GM18873 (cell line): ENCODE data around the gene TEAD2.

Experiments used
- ATAC-seq: cut with Tn5 transposase; IDR thresholded peaks from one replicate; pipeline ENCODE4 v1.9.1; 2021; ENCODE audit warnings: mild to moderate bottlenecking, moderate library complexity, moderate number of reproducible peaks; ENCODE audit not compliant: unreplicated experiment, low FRiP score

Gene TEAD2

DNA sequence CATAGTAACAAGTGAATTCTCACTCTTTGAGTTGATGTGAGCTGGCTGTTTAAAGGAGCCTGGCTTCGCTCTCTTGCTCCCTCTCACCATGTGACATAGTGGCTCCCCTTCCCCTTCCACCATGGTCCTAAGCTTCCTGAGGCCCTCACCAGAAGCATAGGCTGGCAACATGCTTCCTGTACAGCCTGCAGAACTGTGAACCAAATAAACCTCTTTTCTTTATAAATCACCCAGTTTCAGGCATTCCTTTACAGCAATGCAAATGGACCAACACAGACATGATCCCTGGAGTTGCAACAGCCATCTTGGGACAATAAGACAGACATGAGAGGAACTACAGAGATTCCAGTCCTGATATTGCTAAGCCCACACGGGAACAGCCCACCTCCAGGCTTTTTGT is 12.6 kb downstream of the TEAD2 start:
- no peak for ATAC-seq

DNA sequence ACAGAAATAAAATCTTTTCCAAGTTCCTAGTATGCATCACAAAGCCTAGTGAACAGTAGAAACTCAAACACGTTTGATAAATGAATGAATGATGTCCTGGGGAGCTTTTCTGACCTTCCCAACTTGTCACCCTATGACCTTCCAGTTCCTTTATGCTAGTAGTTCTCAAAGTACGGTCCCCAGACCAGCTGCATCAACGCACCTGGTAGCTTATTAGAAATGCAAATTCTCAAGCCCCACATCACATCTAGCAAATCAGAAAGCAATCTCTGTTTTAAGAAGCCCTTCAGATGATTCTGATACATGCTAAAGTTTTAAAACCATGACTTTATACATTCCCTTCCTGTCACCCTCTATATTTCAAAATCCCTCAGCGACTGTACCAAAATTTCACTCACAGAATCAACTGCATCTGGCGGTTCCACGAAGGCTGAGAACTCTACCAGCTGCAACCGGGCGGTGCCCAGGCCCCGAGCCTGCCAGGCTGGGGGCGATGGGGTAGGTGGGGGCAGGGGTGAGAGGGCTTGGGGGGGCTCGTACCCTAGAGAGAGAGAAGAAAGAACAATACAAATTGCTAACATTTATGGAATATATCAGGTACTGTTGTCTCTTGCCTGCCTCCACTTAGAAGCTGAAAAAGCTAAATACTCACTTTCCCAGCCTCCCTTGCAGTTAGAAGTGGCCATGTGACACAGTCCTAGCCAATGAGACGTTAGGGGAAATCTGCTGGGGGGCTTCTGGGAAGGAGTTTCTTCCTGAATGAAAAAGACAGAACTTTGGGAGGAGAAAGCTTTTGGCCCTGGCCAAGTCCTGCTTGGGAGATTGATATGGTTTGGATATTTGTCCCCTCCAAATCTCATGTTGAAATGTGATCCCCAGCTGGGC is 13.7 kb downstream of the TEAD2 start:
- no peak for ATAC-seq

DNA sequence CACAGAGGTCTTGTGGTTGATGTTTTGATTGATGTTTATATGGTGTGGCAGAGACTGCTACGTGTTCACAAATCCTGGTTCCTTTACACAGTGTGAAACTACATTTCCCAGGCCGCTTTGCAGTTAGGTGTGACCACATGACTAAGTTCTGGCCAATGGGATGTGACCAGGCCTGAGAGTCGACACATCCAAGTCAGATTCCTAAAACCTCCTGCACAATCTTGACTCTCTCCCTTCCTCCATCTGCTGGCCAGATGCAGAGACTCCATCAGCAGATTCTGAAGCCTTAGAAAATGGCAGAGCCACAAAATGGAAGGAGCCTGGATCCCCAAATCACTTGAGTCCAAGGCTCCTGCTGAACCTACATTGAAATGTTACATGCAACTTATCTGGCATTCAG is 14.4 kb downstream of the TEAD2 start:
- no peak for ATAC-seq

DNA sequence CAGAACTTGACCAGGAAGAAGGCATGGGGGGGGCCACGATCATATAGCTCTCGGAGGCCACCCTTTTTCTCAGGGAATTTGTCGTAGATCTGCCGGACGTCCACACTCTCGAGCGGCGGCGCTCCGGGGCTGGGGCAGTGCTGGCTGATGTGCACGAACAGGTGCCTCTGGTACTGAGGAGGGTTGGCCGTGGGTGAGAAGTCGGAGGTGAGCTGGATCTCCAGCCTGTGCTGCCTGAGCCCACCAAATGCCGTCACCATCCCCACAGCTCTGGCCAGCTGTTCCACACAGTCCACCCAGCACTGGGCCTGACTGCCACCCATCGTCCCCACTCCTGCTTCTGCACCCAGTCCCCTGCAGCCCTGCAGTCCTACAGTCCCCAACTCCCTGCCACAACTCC is 15.0 kb downstream of the TEAD2 start:
- no peak for ATAC-seq

DNA sequence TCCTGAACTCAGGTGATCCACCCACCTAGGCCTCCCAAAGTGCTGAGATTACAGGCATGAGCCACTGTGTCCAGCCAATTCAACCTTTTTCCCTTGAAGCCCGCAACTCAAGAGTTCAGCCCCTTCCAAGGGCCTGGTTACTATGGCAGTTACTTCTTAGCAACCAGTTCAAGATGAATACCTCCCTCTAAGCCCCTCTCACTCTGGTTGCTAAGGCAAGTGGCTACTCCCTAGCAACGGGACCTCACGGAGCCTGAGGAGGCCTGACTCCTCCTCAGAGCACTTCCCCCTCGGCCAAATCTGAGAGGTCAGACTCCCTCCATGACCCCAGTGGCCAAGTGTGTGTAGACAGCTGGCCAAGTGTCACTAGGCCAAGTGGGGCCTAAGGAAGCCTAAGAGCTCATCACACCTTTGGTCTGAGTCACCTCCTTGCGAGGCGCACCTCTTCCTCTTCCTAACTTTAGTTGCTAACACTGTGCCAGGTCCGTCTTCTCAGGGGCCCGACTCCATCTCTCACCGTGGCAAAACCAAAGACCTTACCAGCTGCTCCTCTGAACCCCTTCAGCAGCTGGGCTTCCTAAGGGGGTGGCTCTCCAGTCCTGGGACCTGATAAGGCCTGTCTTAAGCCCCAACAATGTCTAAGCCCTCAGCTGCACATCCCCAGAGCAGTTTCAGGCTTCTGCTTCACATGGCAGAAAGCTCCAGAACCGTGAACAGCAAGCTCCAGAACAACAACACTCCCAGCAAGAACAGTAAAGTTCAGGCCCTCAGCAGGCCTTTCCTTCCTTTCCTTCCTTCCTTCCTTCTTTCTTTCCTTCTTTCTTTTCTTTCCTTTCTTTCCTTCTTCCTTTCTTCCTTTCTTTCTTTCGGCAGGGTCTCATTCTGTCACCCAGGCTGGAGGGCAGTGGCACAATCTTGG is 17.5 kb downstream of the TEAD2 start:
- no peak for ATAC-seq

DNA sequence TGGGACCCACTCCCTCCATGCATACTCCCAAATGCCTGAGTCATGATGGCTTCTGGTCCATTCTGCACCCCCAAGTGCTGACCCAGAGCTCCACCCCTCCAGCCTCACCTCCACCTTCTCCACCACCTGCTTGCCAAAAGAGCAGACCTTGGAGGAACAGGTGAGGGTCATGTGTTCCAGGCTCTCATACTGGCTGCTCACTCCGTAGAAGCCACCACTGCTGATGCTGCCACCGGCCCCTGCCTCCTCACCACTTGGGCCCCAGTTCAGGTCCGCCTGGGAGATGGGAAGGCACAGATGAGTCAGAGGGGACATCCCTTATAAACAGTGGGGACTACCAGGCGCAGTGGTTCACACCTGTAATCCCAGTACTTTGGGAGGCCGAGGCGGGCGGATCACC is 19.1 kb downstream of the TEAD2 start:
- no peak for ATAC-seq

DNA sequence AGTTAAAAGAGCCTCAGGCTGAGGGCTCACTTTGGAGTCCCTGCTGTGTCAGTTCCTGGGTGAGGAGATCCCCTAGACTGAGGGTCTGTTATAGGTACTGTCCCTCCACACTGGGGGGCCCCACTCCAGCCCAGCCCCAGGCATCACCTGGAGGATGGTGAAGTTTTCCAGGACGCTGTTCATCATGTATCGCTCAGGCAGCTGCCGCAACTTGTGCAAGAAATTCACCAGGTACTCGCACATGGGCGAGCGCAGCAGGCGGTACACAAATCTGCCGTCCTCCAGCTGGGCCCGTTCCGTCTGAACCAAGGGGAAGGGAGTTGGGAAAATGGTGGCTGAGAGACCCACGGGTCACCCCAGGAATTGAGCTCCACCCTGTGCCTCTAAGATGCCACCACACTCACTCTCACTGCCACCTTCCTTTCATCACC is 19.9 kb downstream of the TEAD2 start:
- no peak for ATAC-seq

DNA sequence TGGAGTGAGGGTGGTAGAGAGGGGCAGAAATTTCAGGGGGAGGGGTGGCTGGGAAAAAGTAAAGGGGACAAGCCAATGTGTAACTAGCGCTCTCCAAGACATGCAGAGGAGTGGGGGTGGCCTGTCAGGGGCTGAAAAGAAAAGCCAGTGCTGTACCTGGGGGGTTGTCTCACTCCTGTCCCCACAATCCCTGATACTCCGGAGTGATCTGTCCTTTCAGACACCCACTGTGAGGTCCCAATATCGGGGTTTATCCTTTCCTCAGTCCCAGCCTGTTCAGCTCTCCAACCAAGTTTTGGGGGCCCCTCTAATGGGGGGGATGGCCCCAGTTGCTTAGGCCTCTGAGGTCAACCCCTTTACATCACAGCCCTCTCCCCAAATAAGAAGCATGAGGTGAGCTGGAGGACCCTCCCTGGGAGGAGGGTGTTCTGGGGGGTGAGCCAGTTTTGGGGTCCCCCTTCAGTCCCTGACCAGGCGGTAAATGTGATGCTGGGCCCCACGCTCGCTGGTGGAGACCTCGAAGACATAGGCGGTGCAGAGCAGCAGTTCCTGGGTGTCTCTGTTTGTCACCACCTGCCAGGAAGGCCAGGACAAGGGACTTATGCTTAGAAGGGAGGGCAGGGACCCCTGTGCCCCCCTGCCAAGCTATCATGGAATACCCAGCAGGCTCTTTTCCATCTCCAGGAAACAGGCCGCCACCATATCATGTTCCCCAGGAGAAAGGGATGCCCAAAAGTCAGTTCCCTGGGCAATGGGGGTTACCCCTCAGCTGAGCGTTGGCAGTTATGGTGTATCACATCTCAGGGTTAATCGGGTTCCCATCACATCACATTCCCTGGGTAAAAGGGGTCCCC is 21.1 kb downstream of the TEAD2 start:
- no peak for ATAC-seq

DNA sequence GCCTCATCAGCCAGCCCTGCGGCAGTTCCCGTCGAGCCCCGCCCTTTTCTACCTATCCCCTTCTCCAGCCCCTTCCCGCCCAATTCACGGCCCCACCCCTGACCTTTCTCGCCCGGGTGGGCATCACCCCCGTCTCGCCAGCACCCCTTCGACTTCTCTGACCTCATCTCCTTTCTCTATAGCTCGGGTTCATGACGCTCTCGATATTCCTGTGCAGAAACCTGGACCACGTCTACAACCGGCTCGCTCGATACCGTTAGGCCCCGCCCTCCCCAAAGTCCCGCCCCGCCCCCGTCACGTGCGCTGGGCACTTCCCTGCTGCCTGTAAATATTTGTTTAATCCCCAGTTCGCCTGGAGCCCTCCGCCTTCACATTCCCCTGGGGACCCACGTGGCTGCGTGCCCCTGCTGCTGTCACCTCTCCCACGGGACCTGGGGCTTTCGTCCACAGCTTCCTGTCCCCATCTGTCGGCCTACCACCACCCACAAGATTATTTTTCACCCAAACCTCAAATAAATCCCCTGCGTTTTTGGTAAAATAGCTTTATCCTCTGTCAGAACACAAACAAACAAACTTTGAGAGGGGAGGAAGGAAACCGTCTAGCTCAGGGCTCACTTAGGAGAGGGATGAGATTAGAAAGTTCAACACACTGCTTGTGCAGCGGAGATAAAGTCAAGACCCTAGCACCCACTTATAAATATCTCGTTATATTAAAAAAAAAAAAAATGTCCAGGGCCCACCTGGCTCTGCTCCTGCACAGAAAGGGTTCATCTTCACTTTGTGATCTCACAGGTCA is 21.9 kb downstream of the TEAD2 start:
- peak; percentile 70 for ATAC-seq

DNA sequence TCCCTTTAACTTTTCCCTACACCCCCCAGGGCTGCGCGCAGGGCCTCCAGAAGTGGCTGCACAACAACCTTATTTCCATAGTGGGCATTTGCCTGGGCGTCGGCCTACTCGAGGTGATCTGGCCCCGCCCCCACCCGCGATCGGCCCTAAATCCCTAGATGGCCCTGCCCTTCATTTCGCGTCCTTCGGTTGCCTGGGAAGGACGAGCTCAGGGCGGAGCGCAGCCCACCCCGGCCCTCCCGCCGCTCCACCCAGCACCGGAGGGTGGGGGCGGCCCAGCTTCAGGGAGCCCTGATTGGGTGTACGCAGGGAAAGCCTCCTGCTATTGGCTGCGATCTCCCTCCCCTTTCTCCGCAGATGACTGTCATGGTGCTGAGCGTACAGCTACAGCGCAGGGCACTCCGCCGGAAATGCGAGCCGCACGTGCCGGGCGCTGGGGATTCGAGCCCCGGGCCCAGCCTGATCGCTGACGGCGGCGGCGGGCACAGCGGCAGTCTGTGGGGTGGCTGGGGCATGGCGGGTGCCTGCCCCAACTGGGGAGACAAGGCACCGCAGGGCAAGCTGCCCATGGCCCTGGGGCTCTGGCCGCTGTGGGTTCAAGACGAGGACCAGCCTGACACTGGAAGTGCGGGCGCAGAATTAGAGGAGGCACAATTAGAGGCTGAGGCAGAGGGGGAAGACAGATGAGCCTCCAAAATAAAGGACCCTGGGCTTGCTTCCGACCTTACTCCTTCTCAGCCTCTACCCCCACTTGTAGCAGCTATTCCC is 22.7 kb downstream of the TEAD2 start:
- no peak for ATAC-seq

DNA sequence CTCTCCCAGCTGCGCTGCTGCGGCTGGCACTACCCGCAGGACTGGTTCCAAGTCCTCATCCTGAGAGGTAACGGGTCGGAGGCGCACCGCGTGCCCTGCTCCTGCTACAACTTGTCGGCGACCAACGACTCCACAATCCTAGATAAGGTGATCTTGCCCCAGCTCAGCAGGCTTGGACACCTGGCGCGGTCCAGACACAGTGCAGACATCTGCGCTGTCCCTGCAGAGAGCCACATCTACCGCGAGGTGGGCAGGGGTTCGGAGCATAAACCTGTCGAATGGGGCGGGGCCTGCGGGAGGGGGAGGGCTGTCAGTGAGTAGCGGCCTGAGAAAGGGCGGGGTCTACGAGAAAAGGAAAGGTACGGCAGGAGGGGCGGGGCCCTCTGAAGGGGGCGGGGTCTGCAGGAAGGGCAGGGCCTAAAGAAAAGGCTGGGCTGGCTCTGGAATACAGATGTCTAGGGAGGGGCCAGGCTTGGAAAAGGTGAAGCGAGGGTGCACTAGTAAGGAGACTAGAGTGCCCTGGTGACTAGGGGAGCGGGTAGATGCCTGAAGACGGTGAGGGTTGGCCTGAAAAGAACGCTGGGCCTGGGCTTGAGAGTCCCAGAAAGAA is 23.4 kb downstream of the TEAD2 start:
- ATAC-seq = no peak

DNA sequence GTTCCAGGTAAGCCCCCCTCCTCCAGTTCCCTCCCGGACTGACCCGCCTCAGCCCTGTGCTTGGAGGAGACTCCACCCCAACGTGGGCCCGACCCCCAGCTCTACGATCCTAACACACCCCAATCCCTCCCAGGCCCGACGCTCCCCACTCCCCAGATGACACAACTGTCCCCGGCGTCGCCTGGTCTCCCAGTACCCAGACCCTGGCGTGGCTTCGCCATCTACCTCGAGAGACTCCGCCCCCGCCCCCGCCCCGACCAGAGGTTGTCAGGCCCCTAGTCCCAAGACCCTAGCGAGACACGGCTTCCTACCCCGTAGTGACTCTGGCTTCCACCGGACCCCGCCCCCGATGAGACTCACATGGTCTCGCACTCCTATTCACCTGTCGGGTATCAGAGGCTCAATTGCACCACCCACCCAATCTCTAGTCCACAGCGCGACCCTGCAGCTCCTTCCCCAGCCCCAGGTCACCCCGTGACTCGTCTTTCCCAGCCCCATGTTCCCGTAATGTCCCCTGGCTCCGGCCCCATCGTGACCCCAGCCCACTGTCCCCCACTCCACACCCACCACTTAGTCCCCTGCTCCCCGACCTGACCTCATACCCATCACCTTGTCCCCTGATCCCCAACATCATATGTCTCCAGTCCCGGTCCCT is 24.1 kb downstream of the TEAD2 start:
- no peak for ATAC-seq

DNA sequence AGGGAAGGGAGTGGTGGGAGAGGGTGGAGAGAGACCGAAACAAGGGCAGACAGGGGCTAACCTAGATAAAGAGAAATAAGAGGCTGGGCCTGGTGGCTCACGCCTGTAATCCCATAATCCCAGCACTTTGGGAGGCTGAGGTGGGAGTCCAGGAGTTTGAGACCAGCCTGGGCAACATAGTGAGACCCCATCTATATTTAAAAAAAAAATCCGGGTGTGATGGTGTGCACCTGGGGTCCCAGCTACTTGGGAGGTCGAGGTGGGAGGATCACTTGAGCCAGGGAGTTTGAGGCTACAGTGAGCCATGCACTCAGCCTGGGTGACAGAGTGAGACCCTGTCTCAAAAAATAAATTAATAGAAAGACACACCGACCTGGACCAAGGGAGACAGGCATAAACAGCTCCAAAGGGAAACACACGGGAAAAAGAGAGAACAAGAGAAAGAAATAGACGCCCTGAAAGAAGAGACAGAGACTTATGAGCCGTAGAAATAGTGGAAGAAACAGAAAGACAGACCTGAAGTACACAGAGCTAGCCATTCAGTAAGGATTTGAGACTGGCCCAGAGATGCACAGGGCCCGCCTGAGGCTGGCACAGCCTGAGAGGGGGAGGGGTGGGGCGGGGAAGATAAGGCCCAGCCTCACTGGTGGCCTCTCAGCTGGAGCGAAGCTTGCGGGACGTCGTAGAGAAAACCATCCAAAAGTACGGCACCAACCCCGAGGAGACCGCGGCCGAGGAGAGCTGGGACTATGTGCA is 24.8 kb downstream of the TEAD2 start:
- ATAC-seq = no peak

DNA sequence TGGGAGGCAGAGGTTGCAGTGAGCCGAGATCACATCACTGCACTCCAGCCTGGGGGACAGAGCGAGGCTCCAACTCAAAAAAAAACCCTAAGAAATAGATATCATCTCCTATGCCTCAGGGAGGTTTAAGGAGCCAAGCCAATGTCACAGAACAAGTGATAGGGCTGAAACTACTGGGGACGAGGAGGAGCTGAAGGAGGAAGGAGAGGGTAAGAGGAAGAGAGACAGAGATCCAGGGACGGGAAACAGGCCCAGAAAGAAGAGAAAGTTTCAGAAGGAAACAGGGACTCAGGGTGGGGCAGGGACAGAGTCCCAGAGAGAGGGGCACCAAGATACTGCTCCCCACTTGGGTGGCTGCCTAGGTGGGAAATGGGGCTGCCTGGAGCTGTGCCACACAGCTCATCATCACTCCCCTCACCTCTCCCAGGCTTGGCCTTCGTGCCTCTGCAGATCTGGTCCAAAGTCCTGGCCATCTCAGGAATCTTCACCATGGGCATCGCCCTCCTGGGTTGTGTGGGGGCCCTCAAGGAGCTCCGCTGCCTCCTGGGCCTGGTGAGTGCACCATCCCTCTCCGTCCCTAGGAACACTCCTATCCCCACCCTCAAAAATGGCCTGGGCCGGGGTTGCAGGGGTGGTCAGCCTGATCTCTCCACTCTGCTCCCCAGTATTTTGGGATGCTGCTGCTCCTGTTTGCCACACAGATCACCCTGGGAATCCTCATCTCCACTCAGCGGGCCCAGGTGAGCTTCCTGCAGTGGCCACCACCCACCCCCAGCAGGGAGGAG is 25.5 kb downstream of the TEAD2 start:
- no peak for ATAC-seq

DNA sequence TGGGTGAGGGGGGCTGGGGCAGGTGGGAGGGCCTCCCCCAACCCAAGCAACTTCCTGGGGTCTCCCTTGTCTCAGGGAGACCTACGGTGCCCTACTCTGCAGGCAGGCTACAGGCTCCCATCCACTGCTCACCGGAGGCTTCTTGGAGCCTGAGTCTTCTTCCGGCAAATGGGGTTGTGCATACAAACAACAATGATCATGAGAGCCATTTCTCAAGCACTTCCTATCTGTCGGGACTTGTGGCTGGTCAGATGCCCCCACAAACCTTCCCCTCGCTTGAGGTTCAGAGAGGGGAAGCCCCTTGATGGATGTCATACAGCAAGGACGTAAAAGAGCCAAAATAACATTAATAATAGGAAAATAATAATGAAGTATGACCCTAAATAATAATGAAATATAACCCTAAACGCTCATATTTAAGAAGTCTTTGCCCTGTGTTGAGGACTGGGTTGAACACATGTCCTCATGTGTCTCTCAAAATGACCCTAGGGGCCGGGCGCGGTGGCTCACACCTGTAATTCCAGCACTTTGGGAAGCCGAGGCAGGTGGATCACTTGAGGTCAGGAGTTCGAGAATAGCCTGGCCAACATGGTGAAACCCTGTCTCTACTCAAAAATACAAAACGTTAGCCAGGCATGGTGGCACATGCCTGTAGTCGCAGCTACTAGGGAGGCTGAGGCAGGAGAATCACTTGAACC is 26.3 kb downstream of the TEAD2 start:
- no peak for ATAC-seq
